Heart left ventricle (tissue), 16 donors: ENCODE data around the gene MUC4. TPM values are rescaled to one million over a fixed set of nuclear protein-coding genes. Genes with fewer than 3 reads are reported as not detected.

ENCODE experiments used
- ATAC-seq, 4 donors: fragments of 200-7000 bp; cut with Tn5 transposase; one replicate each; pipeline ENCODE4 v1.9.1; 2020 to 2022; ENCODE audit warnings: moderate library complexity in 4 of 4, mild to moderate bottlenecking in 3 of 4, moderate number of reproducible peaks in 1 of 4
- DNase-seq, 5 donors: peaks; one replicate each; pipeline ENCODE4 v3.0.0-alpha.2; 2020
- H3K27ac ChIP-seq, 12 donors: fragments of 200-600 bp; sonication (generic) in 4 of 12; one replicate each; pipeline versions ENCODE4 v1.5.0 to v1.8.0; 2016 to 2022; ENCODE audit warnings: mild to moderate bottlenecking in 2 of 12
- H3K27me3 ChIP-seq, 9 donors: fragments of 200-600 bp; sonication (generic) in 2 of 9; one replicate each; pipeline versions ENCODE4 v1.5.1 to v1.8.0; 2016 to 2022; ENCODE audit warnings: mild to moderate bottlenecking in 3 of 9
- H3K36me3 ChIP-seq, 9 donors: fragments of 200-600 bp; sonication (generic) in 2 of 9; one replicate each; pipeline versions ENCODE4 v1.5.0 to v1.8.0; 2018 to 2022; ENCODE audit warnings: mild to moderate bottlenecking in 2 of 9
- H3K4me1 ChIP-seq, 12 donors: fragments of 200-600 bp; sonication (generic) in 4 of 12; one replicate each; pipeline versions ENCODE4 v1.5.0 to v1.8.0; 2016 to 2022; ENCODE audit warnings: mild to moderate bottlenecking in 3 of 12
- H3K4me3 ChIP-seq, 12 donors: fragments of 200-600 bp; sonication (generic) in 4 of 12; one replicate each; pipeline versions ENCODE4 v1.5.0 to v1.8.0; 2017 to 2022; ENCODE audit warnings: mild to moderate bottlenecking in 9 of 12, moderate library complexity in 4 of 12
- H3K9me3 ChIP-seq, 12 donors: fragments of 200-600 bp; sonication (generic) in 4 of 12; one replicate each; pipeline versions ENCODE4 v1.5.0 to v1.8.0; 2016 to 2022; ENCODE audit warnings: mild to moderate bottlenecking in 1 of 12
- POLR2A ChIP-seq, 2 donors: fragments of 450-650 bp; IDR thresholded peaks; one replicate each; pipeline ENCODE4 v1.6.1; 2017; ENCODE audit warnings: antibody characterized with exemption in 2 of 2, mild to moderate bottlenecking in 2 of 2, moderate library complexity in 2 of 2
- WGBS, 4 donors: extraction: QIAGEN DNeasy Blood & Tissue Kit in 2 of 4; methylation state at CpG; one replicate each; pipeline versions ENCODE4 v1.1.5 to v1.1.7; 2013 to 2018; 5-methylcytosine and 5-hydroxymethylcytosine counted together
- intact Hi-C, 10 donors: fragments of 100-400 bp; cut with DNase I; formaldehyde crosslinking; loops; one replicate each; pipeline versions ENCODE4 v1.11.1 to v1.14.2; 2022
- polyA plus RNA-seq, 2 donors: library from polyadenylated mRNA; stranded (reverse); fragments of 200-250 nt; gene quantifications; one replicate each; pipeline ENCODE4 v1.2.3, GENCODE V29; 2013
- total RNA-seq, 9 donors: library from RNA; depleted of rRNA in 2 of 9; stranded (reverse); fragments of >200 nt in 2 of 9; fragmentation: NEBNext Ultra II Directional in 3 of 9; extraction: Animal tissue kit (Norgen Biotek cat#: 25700) in 3 of 9; gene quantifications; one replicate each; pipeline versions ENCODE4 v1.1.0 to v1.2.4, GENCODE V29; 2016 to 2023
- TF ChIP-seq, protein P1 (sequence below), 12 donors: fragments of 200-600 bp; sonication (generic) in 4 of 12; IDR thresholded peaks; one replicate each; pipeline versions ENCODE4 v1.5.0 to v1.8.0; 2018 to 2022; ENCODE audit warnings: antibody characterized with exemption in 12 of 12, mild to moderate bottlenecking in 5 of 12
- donor health status: ischemic (EF 13 %, LVEDD 7.1; RV severe dilation, severe dysfunction).
- donor health status: healthy with polysubstance abuse.
- donor health status: DM: no; HTN: yes; CAD: no.
- donor health status: DM: no; HTN: no; CAD: no.
- donor health status: ischemic (EF 25% LVEDD 6.9; RV normal size, moderate dysfunction).
- donor health status: ischemic (EF 25% LVEDD 5.7; RV mildly dilated, moderate dysfunction).
- donor health status: healthy.
- donor health status: DM: yes; HTN: yes; CAD: no.
- donor health status: ischemic (EF 35%, LVEDD 5.7; RV mildly dilated, moderate dysfunction).
- donor health status: nonischemic (EF 11% LVEDD 7.7; RV severe dilation, severe dysfunction).
- donor health status: DM: yes; HTN: yes; CAD: no.
- donor health status: PGD.
- donor health status: ischemic (EF 29% LVEDD 5.4; RV normal size, mild dysfunction).
- donor health status: nonischemic (EF 23%, LVEDD 6.1; RV moderate dilation, normal function).

Gene MUC4
- total and polyA plus RNA-seq, 11 donors, result 0.02 to 0.17 (median 0.03) TPM; not detected in 8

DNA sequence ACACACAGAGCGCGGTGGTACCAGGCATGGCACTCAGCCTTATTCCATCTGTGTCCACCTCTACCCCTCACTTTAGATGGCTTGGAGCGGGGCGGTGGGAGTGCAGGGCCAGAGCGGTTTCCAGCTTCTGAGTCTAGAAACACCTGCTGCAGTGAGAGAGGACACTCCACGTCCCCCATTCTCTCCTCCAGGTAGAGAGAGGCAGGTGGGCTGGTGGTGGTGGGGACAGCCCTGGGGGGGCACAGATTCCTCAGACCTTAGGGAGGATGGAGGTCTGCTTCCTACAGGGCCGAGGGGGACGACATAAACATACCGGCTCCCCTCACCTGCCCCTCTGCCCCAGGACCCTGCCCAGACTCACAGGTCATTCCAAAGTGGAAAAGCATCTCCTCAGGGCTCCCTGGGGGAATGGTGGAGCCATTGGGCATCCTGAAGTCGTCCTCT lies 50.6 kb downstream of the MUC4 start:
- no peak overlapping the region for H3K27ac ChIP-seq

GRCh38 chr3:195760345-195761122 lies 51.2 kb downstream of the MUC4 start:
- WGBS, 4 donors, result 67 to 73% (median 70%) methylated on average over 24 of the region's 24 CpGs
- peaks cover 0 to 55% (median 33%) of the 10 kb centered on the region in 9 donors for H3K27me3 ChIP-seq
- no peak overlapping the region for H3K27ac ChIP-seq
- no peak overlapping the region for H3K4me3 ChIP-seq
- intact Hi-C loops, result no loop called here
- ATAC-seq (peak in 2 of 4 donors; percentile 46 to 73), DNase-seq (no peak)
- H3K36me3 ChIP-seq, result no peaks in the 10 kb centered on the region
- no peak for TF ChIP-seq POLR2A (IDR thresholded peaks at IDR 0.05)
- TF ChIP-seq, protein P1, sequence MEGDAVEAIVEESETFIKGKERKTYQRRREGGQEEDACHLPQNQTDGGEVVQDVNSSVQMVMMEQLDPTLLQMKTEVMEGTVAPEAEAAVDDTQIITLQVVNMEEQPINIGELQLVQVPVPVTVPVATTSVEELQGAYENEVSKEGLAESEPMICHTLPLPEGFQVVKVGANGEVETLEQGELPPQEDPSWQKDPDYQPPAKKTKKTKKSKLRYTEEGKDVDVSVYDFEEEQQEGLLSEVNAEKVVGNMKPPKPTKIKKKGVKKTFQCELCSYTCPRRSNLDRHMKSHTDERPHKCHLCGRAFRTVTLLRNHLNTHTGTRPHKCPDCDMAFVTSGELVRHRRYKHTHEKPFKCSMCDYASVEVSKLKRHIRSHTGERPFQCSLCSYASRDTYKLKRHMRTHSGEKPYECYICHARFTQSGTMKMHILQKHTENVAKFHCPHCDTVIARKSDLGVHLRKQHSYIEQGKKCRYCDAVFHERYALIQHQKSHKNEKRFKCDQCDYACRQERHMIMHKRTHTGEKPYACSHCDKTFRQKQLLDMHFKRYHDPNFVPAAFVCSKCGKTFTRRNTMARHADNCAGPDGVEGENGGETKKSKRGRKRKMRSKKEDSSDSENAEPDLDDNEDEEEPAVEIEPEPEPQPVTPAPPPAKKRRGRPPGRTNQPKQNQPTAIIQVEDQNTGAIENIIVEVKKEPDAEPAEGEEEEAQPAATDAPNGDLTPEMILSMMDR (IDR thresholded peaks at IDR 0.05), result no peak
- no peaks in the 10 kb centered on the region for H3K9me3 ChIP-seq
- H3K4me1 ChIP-seq, result peaks cover 0 to 19% (median 3%) of the 10 kb centered on the region in 12 donors

More for the DNA sequence above, 50.6 kb downstream of the MUC4 start:
- no peaks in the 10 kb centered on the region for H3K36me3 ChIP-seq
- TF ChIP-seq, protein P1 (IDR thresholded peaks at IDR 0.05), result no peak
- no peak for TF ChIP-seq POLR2A (IDR thresholded peaks at IDR 0.05)
- H3K27me3 ChIP-seq, result peaks cover 0 to 55% (median 33%) of the 10 kb centered on the region in 9 donors
- H3K4me3 ChIP-seq, result no peak overlapping the region
- 73 to 79% (median 75%) methylated on average over 9 to 10 of the region's 10 CpGs for WGBS, 4 donors
- intact Hi-C loops, result no loop called here
- no peak for DNase-seq
- no peaks in the 10 kb centered on the region for H3K9me3 ChIP-seq
- no peak for ATAC-seq
- peaks cover 0 to 19% (median 3%) of the 10 kb centered on the region in 12 donors for H3K4me1 ChIP-seq

- TF ChIP-seq, protein P1 (IDR thresholded peaks at IDR 0.05), result no peak
- TF ChIP-seq POLR2A (IDR thresholded peaks at IDR 0.05), result no peak
- 80 to 91% (median 82%) methylated on average over 16 to 19 of the region's 19 CpGs for WGBS, 4 donors
- intact Hi-C loops, result no loop called here
- Histone ChIP-seq H3K27ac (no peak overlapping the region), H3K4me1 (peaks cover 0 to 19% (median 3%) of the 10 kb centered on the region in 12 donors), H3K36me3 (no peaks in the 10 kb centered on the region), H3K9me3 (no peaks in the 10 kb centered on the region), H3K4me3 (no peak overlapping the region), H3K27me3 (peaks cover 0 to 50% (median 36%) of the 10 kb centered on the region in 9 donors)
- no peak for DNase-seq
- no peak for ATAC-seq
Observed at GRCh38 chr3:195758721-195759353, 52.9 kb downstream of the MUC4 start.

DNA sequence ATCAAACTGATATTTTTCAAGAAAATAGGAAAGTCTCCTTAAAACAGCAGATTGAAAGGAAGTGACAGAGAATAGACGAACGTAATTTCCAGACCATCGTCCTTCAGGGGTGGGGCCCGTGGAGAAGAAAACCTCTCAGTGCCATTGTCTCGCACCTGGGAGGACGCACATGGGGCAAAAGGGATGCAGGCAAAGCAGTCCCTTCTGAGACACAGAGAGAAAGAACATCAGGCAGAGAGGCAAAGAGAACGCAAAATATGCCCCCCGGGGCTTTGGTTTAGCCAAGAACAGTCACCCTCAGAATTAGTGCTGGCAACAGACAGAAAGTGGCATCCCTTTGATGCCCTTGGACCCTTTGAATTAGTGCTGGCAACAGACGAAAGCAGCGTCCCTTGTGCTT lies 53.9 kb downstream of the MUC4 start:
- DNase-seq, result no peak
- WGBS, 4 donors, result 42 to 51% (median 45%) methylated on average over 10 of the region's 10 CpGs
- Histone ChIP-seq H3K4me3 (no peak overlapping the region), H3K4me1 (peaks cover 0 to 19% (median 3%) of the 10 kb centered on the region in 12 donors), H3K27ac (no peak overlapping the region), H3K9me3 (no peaks in the 10 kb centered on the region), H3K27me3 (peaks cover 0 to 44% (median 33%) of the 10 kb centered on the region in 9 donors), H3K36me3 (no peaks in the 10 kb centered on the region)
- no peak for ATAC-seq
- intact Hi-C loops, result no loop called here
- TF ChIP-seq, protein P1 (IDR thresholded peaks at IDR 0.05), result no peak
- no peak for TF ChIP-seq POLR2A (IDR thresholded peaks at IDR 0.05)
